Tibial artery (tissue), 4 donors: ENCODE measurements around the gene TEAD1.

Source experiments
- DNase-seq, 2 donors: peaks; one replicate each; pipeline ENCODE4 v3.0.0-alpha.2; 2019
- H3K27ac ChIP-seq, 2 donors: fragments of 200-600 bp; sonication (generic) in 1 of 2; 1 replicate in 1 of 2; 2 replicates in 1 of 2; pipeline ENCODE4 v1.5.1; 2018 to 2019; ENCODE audit warnings: mild to moderate bottlenecking in 1 of 2
- H3K27me3 ChIP-seq, 2 donors: fragments of 200-600 bp; sonication (generic) in 1 of 2; one replicate each; pipeline versions ENCODE4 v1.5.1 to v1.6.0; 2016 to 2019
- H3K36me3 ChIP-seq, 3 donors: fragments of 200-600 bp; sonication (generic) in 2 of 3; one replicate each; pipeline ENCODE4 v1.5.1; 2016 to 2019; ENCODE audit warnings: mild to moderate bottlenecking in 2 of 3
- H3K4me1 ChIP-seq, 4 donors: fragments of 200-600 bp; sonication (generic) in 2 of 4; 1 replicate in 3 of 4; 2 replicates in 1 of 4; pipeline ENCODE4 v1.5.1; 2016 to 2019
- H3K4me3 ChIP-seq, 2 donors: fragments of 200-600 bp; sonication (generic) in 1 of 2; 1 replicate in 1 of 2; 2 replicates in 1 of 2; pipeline ENCODE4 v1.5.1; 2018 to 2019; ENCODE audit warnings: mild to moderate bottlenecking in 2 of 2
- H3K9me3 ChIP-seq, 3 donors: fragments of 200-600 bp; sonication (generic) in 1 of 3; one replicate each; pipeline ENCODE4 v1.5.1; 2016 to 2019
- CTCF ChIP-seq, 2 experiments: fragments of 200-600 bp in 1 of 2; fragments of 450-650 bp in 1 of 2; IDR thresholded peaks; one replicate each; pipeline ENCODE4 v1.5.1; 2017 to 2019; ENCODE audit warnings: antibody characterized with exemption in 2 of 2, mild to moderate bottlenecking in 1 of 2, moderate library complexity in 1 of 2
- intact Hi-C: fragments of 100-400 bp; cut with DNase I; formaldehyde crosslinking; loops from one replicate; pipeline ENCODE4 v1.15.0; 2023; ENCODE audit warnings: low total_unique reads

The TEAD1 gene

DNA sequence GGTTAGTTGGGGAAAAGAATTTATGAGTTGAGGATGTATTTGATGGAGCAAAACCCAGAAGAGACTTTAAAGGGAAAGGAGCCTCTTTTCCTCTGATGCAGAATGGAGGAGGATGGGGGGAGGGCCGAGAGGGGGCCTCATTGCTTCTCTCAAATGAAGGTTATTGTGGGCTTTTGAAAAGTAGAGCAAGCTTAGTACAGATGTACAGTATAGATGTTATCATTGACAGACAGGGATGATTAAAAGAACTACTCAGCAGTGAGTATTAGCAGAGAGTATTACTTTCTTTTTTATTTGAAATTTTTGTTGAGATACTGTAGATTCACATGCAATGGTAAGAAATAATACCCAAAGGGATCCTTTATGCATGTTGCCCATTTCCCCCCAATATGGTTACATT, 98.1 kb downstream of the TEAD1 start:
- H3K36me3 ChIP-seq: no peaks in the 10 kb centered on the region
- TF ChIP-seq CTCF (IDR thresholded peaks at IDR 0.05): no peak
- no peaks in the 10 kb centered on the region for H3K9me3 ChIP-seq
- no peaks in the 10 kb centered on the region for H3K27me3 ChIP-seq
- no peak overlapping the region for H3K4me3 ChIP-seq
- DNase-seq: no peak
- H3K27ac ChIP-seq: no peak overlapping the region
- intact Hi-C loops: no loop called here
- peaks cover 0 to 52% (median 15%) of the 10 kb centered on the region in 4 donors for H3K4me1 ChIP-seq

DNA sequence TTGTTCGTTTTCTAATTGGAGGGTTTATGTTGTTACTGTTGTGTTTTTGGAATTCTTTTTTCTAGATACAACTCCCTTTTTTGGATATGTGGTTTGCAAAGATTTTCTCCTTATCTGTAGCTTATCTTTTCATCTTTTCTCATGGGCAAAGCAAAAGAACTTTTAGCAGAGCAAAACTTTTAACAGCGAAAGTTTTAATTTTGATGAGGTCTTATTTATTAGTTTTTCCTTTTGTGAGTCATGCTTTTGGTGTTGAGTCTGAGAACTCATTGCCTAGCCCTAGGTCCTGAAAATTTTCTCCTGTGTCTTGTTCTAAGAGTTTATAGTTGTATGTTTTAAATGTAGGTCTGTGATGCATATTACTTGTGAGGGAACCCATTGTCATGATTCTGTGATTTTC, 99.4 kb downstream of the TEAD1 start:
- intact Hi-C loops: no loop called here
- peaks cover 0 to 41% (median 15%) of the 10 kb centered on the region in 4 donors for H3K4me1 ChIP-seq
- DNase-seq: no peak
- no peaks in the 10 kb centered on the region for H3K36me3 ChIP-seq
- no peaks in the 10 kb centered on the region for H3K9me3 ChIP-seq
- TF ChIP-seq CTCF (IDR thresholded peaks at IDR 0.05): no peak
- H3K27ac ChIP-seq: no peak overlapping the region
- H3K4me3 ChIP-seq: no peak overlapping the region
- no peaks in the 10 kb centered on the region for H3K27me3 ChIP-seq

DNA sequence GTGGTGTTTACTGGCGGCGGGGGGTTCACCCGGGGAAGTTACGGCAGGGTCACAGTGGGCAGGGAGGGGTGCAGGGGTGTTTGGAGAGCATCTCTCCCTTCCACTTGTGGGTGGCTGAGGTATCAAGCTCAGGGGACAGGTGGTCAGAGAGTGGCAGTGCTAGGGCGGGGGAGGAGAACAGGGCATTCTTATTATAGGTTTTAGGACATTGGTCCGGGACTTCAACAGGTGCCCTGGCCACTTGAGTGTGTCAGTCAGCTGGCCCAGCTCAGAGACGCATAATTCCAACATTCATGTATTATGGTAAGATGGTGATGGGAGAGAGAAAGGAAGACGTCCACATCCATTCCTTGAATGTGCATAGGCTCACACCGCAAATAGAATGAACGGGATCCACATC, 101.7 kb downstream of the TEAD1 start:
- Histone ChIP-seq H3K4me3 (no peak overlapping the region), H3K4me1 (peaks cover 0 to 19% (median 5%) of the 10 kb centered on the region in 4 donors), H3K27me3 (no peaks in the 10 kb centered on the region), H3K36me3 (no peaks in the 10 kb centered on the region), H3K9me3 (no peaks in the 10 kb centered on the region), H3K27ac (no peak overlapping the region)
- intact Hi-C loops: no loop called here
- DNase-seq: no peak
- no peak for TF ChIP-seq CTCF (IDR thresholded peaks at IDR 0.05)

DNA sequence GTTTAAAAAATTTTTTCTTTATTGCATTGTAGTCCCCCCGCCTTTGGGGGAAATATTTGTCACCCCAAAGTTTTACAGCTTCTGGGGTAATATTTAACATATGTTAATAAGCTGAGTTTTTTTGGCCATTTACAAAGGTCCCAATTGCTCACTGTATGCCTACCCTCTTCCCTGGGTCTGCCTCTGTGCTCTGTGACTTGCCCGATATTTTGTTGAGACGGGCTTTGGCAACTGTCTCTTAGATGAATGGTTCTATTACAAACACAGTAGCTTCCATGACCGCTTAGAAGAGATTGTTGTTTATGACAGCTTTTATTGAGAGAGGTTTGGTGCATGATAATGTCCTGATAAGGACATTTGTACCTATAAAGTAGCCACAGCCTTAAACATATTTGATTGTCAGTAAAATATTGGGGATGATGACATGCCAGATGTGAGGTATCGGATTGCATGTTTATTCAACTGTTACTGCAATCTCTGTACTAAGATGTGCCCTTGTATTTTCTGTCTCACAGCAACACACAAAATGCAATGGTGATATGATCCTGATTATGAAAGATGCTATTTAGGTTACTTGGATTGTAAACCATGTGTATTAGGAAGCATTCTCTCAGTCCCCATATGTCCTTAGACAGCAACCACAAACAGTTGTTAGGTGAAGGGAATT, 103.1 kb downstream of the TEAD1 start:
- Histone ChIP-seq H3K9me3 (no peaks in the 10 kb centered on the region), H3K36me3 (no peaks in the 10 kb centered on the region), H3K4me3 (no peak overlapping the region), H3K27ac (no peak overlapping the region), H3K4me1 (peaks cover 0 to 5% (median 0%) of the 10 kb centered on the region in 4 donors), H3K27me3 (no peaks in the 10 kb centered on the region)
- TF ChIP-seq CTCF (IDR thresholded peaks at IDR 0.05): no peak
- intact Hi-C loops: no loop called here
- DNase-seq: no peak

DNA sequence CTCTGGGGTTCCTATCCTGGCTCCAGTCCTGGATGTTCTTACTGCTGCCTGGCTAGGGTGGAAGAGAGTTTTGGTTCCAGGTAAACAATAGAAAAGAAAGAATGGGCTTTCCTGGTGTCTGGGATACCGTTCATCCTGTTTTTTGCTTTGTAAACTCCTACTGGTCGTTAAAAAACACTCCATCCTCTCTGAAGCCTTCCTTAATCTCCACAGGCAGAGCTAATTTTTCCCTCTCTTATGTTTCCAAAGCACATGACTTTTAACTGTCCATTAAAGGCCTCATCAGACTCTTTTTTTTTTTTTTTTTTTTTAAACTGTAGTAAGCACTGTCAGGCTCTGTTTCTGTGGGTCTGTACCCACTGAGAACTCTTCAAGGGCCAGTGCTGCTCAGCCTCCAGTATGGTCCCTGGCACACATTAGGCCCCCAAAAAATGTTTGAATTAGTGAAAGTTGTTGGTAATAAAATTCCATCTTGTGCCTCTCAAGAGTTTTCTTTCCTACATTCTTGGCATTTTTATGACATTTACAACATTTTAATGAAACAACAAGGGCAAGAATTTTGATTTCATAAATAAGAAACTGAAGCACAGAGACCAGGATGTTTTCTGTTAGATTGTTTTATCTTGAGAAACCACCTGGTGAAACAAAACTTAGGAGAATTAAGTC, 104.2 kb downstream of the TEAD1 start:
- H3K27ac ChIP-seq: no peak overlapping the region
- peaks cover 0 to 4% (median 0%) of the 10 kb centered on the region in 4 donors for H3K4me1 ChIP-seq
- H3K9me3 ChIP-seq: no peaks in the 10 kb centered on the region
- no peaks in the 10 kb centered on the region for H3K27me3 ChIP-seq
- H3K4me3 ChIP-seq: no peak overlapping the region
- DNase-seq: no peak
- no peaks in the 10 kb centered on the region for H3K36me3 ChIP-seq
- intact Hi-C loops: no loop called here
- no peak for TF ChIP-seq CTCF (IDR thresholded peaks at IDR 0.05)
